Hepatocyte (in vitro differentiated cells): ENCODE measurements around the gene CAB39.

ENCODE experiments used
- EZH2 ChIP-seq: fragments of 200-600 bp; sonication (generic); IDR thresholded peaks from 2 replicates; pipeline ENCODE4 v1.6.1; 2016; ENCODE audit warnings: antibody characterized with exemption, mild to moderate bottlenecking, borderline replicate concordance
- TF ChIP-seq, protein P1 (sequence below): fragments of 200-600 bp; sonication (generic); IDR thresholded peaks from 2 replicates; pipeline ENCODE4 v1.5.1; 2016; ENCODE audit warnings: antibody characterized with exemption, mild to moderate bottlenecking; ENCODE audit not compliant: poor library complexity

DNA sequence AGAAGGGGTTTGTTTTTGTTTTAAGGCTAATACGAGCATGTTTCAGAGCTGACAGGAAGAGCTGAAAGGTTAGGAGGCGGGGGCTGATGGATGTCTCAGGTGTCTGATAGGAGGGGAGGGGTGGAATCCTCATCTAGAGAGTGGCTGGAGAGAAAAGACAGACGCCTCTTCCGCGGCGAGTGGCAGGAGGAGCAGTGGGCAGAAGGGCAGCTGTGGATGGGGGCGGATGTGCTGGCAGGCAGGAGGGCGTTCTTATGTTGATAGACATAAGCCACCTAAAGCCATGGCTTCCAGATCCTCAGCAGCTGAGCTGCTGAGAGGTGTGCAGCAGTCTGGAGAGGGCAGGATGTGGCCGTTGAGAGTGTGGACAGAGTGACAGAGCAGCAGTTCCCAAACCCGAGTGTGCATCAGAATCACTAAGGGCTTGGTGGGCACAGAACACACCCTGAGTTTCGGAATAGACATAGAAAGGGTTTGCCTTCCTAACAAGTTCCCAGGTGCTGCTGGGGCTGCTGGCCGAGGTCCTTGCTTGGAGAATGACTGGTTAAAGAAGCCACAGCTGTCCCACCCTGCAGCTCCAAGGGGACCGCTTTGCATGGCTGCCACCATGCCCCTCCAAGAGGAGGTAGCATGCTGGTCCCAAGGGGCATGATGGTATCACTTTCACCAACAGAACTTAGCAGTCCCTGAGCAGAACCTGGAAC, 149.1 kb downstream of the CAB39 start:
- TF ChIP-seq, protein P1, sequence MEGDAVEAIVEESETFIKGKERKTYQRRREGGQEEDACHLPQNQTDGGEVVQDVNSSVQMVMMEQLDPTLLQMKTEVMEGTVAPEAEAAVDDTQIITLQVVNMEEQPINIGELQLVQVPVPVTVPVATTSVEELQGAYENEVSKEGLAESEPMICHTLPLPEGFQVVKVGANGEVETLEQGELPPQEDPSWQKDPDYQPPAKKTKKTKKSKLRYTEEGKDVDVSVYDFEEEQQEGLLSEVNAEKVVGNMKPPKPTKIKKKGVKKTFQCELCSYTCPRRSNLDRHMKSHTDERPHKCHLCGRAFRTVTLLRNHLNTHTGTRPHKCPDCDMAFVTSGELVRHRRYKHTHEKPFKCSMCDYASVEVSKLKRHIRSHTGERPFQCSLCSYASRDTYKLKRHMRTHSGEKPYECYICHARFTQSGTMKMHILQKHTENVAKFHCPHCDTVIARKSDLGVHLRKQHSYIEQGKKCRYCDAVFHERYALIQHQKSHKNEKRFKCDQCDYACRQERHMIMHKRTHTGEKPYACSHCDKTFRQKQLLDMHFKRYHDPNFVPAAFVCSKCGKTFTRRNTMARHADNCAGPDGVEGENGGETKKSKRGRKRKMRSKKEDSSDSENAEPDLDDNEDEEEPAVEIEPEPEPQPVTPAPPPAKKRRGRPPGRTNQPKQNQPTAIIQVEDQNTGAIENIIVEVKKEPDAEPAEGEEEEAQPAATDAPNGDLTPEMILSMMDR, result no peak
- no peak for TF ChIP-seq EZH2
